ENCODE measurements around the gene TXNDC8. TPM values are rescaled to one million over a fixed set of nuclear protein-coding genes. Genes with fewer than 3 reads are reported as not detected.

TXNDC8 gene
- total RNA-seq, 1 experiment from 2014 or later, result not detected

GRCh38 chr9:110287289-110287680 lies 50.4 kb downstream of the TXNDC8 start:
- Mint-ChIP-seq H3K27me3 (ENCODE audit: low read depth) (no peaks in the 10 kb centered on the region), H3K36me3 (no peaks in the 10 kb centered on the region), H3K27ac (no peak overlapping the region), H3K9me3 (0 out of 2 replicates have a peak, but pooled peaks cover 4% of the 10 kb centered on the region), H3K4me3 (no peak overlapping the region), H3K4me1 (peaks cover 4% of the 10 kb centered on the region)
- ChIA-PET POLR2A (no interaction called here), CTCF (no interaction called here)
- ATAC-seq, result no peak
- TF ChIP-seq ARID4B (CRISPR knock-in tag; IDR thresholded peaks at IDR 0.05; ENCODE audit: borderline replicate concordance), result no peak
- 0 out of 2 replicates have a peak, but pooled peaks have one; percentile 19 for TF ChIP-seq HMGA2 (CRISPR knock-in tag; IDR thresholded peaks at IDR 0.05)
- no peak for DNase-seq (ENCODE audit: low spot score)

GRCh38 chr9:110284211-110284844 lies 53.3 kb downstream of the TXNDC8 start:
- 0 out of 2 replicates have a peak, but pooled peaks cover 4% of the 10 kb centered on the region for H3K9me3 Mint-ChIP-seq
- no peak for DNase-seq (ENCODE audit: low spot score)
- no peak overlapping the region for H3K4me3 Mint-ChIP-seq
- no peaks in the 10 kb centered on the region for H3K27me3 Mint-ChIP-seq (ENCODE audit: low read depth)
- peaks cover 4% of the 10 kb centered on the region for H3K4me1 Mint-ChIP-seq
- no peak for TF ChIP-seq PRRX2 (CRISPR knock-in tag; IDR thresholded peaks at IDR 0.05)
- no peak for TF ChIP-seq ZNF219 (CRISPR knock-in tag; IDR thresholded peaks at IDR 0.05; ENCODE audit: borderline replicate concordance)
- TF ChIP-seq ZNF232 (CRISPR knock-in tag; IDR thresholded peaks at IDR 0.05), result no peak
- no peak for TF ChIP-seq ARID4B (CRISPR knock-in tag; IDR thresholded peaks at IDR 0.05; ENCODE audit: borderline replicate concordance)
- CTCF ChIA-PET, result no interaction called here
- no peak for ATAC-seq
- POLR2A ChIA-PET, result no interaction called here
- no peak overlapping the region for H3K27ac Mint-ChIP-seq
- no peaks in the 10 kb centered on the region for H3K36me3 Mint-ChIP-seq

- H3K9me3 Mint-ChIP-seq, result 0 out of 2 replicates have a peak, but pooled peaks cover 4% of the 10 kb centered on the region
- H3K4me1 Mint-ChIP-seq, result peaks cover 4% of the 10 kb centered on the region
- H3K4me3 Mint-ChIP-seq, result no peak overlapping the region
- H3K27me3 Mint-ChIP-seq (ENCODE audit: low read depth), result no peaks in the 10 kb centered on the region; the same call in 1 of the 2 replicates
- no peak for ATAC-seq
- DNase-seq (ENCODE audit: low spot score), result no peak
- ChIA-PET POLR2A (no interaction called here), CTCF (no interaction called here)
- H3K36me3 Mint-ChIP-seq, result no peaks in the 10 kb centered on the region
- H3K27ac Mint-ChIP-seq, result no peak overlapping the region
- TF ChIP-seq ZNF425 (CRISPR knock-in tag; conservative IDR thresholded peaks at IDR 0.05), result no peak
- no peak for TF ChIP-seq JUN (CRISPR knock-in tag; IDR thresholded peaks at IDR 0.05)
- no peak for TF ChIP-seq ZNF532 (CRISPR knock-in tag; IDR thresholded peaks at IDR 0.05; ENCODE audit: borderline replicate concordance)
- TF ChIP-seq HMGA2 (CRISPR knock-in tag; IDR thresholded peaks at IDR 0.05), result no peak
- TF ChIP-seq MAX (CRISPR knock-in tag; IDR thresholded peaks at IDR 0.05), result no peak
- TF ChIP-seq NFATC4 (CRISPR knock-in tag; IDR thresholded peaks at IDR 0.05), result no peak
- TF ChIP-seq USF2 (CRISPR knock-in tag; IDR thresholded peaks at IDR 0.05), result no peak
- no peak for TF ChIP-seq ZBTB43 (CRISPR knock-in tag; IDR thresholded peaks at IDR 0.05)
Observed at GRCh38 chr9:110283751-110284150, 53.9 kb downstream of the TXNDC8 start.
